Right atrium auricular region (tissue), 2 donors: ENCODE measurements around the gene VWA2. TPM values are rescaled to one million over a fixed set of nuclear protein-coding genes. Genes with fewer than 3 reads are reported as not detected.
A peak's percentile ranks its signal among the peaks of the same experiment; 100 is the strongest.

Experiments
- DNase-seq: peaks from one replicate; pipeline ENCODE4 v3.0.0-alpha.2; 2019; ENCODE audit warnings: low spot score
- H3K27ac ChIP-seq, 2 donors: fragments of 200-600 bp; sonication (generic); 1 replicate in 1 of 2; 2 replicates in 1 of 2; pipeline ENCODE4 v1.5.1; 2016 to 2019
- H3K27me3 ChIP-seq, 2 donors: fragments of 200-600 bp; sonication (generic); one replicate each; pipeline versions ENCODE4 v1.5.1 to v1.6.0; 2017 to 2019
- H3K36me3 ChIP-seq: fragments of 200-600 bp; sonication (generic); one replicate; pipeline ENCODE4 v1.5.1; 2016
- H3K4me1 ChIP-seq, 2 donors: fragments of 200-600 bp; sonication (generic); one replicate each; pipeline versions ENCODE4 v1.5.1 to v1.6.0; 2017 to 2019
- H3K4me3 ChIP-seq, 2 donors: fragments of 200-600 bp; sonication (generic); 1 replicate in 1 of 2; 2 replicates in 1 of 2; pipeline ENCODE4 v1.5.1; 2017 to 2019; ENCODE audit warnings: mild to moderate bottlenecking in 1 of 2, moderate library complexity in 1 of 2
- H3K9me3 ChIP-seq, 2 donors: fragments of 200-600 bp; sonication (generic); one replicate each; pipeline ENCODE4 v1.5.1; 2019
- CTCF ChIP-seq, 2 donors: fragments of 200-600 bp; sonication (generic); IDR thresholded peaks; one replicate each; pipeline ENCODE4 v1.5.1; 2019; ENCODE audit warnings: antibody characterized with exemption in 2 of 2
- total RNA-seq, 2 donors: library from RNA; depleted of rRNA; stranded (reverse); fragments of >200 nt; gene quantifications; one replicate each; pipeline ENCODE4 v1.1.0, GENCODE V29; 2016

VWA2 gene
- total RNA-seq, 2 donors from 2014 or later: not detected

- peak overlapping the region in 1 of 2 donors; percentile 12 for H3K27ac ChIP-seq
- no peak overlapping the region for H3K4me3 ChIP-seq
- no peaks in the 10 kb centered on the region for H3K27me3 ChIP-seq
- DNase-seq: no peak
- H3K9me3 ChIP-seq: no peaks in the 10 kb centered on the region
- no peaks in the 10 kb centered on the region for H3K36me3 ChIP-seq
- peaks cover 0 to 34% of the 10 kb centered on the region in 2 donors for H3K4me1 ChIP-seq
- TF ChIP-seq CTCF (IDR thresholded peaks at IDR 0.05): no peak
Measured at GRCh38 chr10:114260366-114260765, 21.3 kb downstream of the VWA2 start.

GRCh38 chr10:114261076-114261475, 22.0 kb downstream of the VWA2 start:
- Histone ChIP-seq H3K27ac (no peak overlapping the region), H3K9me3 (no peaks in the 10 kb centered on the region), H3K4me1 (peaks cover 0 to 40% of the 10 kb centered on the region in 2 donors), H3K27me3 (no peaks in the 10 kb centered on the region), H3K36me3 (no peaks in the 10 kb centered on the region), H3K4me3 (no peak overlapping the region)
- no peak for DNase-seq
- TF ChIP-seq CTCF (IDR thresholded peaks at IDR 0.05): no peak

DNA sequence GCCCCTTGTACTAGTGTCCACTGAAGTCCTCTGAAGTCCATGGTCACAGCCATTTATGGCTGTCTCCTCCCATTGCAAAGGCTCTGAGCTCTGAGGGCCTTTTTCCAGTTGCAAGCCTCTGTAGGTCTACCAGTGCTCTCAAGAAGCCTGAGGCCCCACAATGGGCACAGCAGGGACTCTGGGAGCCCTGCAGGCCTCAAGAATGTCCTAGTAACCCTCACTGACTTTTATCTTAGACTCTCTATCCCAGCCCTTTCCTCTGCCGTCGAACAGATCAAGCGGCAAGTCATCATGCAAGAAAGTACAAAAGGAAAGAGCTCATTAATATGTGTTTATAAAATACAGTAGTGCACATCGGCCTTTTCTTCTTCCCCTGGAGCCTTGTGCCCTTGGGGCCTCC, 23.4 kb downstream of the VWA2 start:
- no peak for DNase-seq
- peaks cover 0 to 44% of the 10 kb centered on the region in 2 donors for H3K4me1 ChIP-seq
- H3K4me3 ChIP-seq: no peak overlapping the region
- H3K27ac ChIP-seq: no peak overlapping the region
- H3K27me3 ChIP-seq: no peaks in the 10 kb centered on the region
- no peaks in the 10 kb centered on the region for H3K36me3 ChIP-seq
- no peak for TF ChIP-seq CTCF (IDR thresholded peaks at IDR 0.05)
- no peaks in the 10 kb centered on the region for H3K9me3 ChIP-seq

DNA sequence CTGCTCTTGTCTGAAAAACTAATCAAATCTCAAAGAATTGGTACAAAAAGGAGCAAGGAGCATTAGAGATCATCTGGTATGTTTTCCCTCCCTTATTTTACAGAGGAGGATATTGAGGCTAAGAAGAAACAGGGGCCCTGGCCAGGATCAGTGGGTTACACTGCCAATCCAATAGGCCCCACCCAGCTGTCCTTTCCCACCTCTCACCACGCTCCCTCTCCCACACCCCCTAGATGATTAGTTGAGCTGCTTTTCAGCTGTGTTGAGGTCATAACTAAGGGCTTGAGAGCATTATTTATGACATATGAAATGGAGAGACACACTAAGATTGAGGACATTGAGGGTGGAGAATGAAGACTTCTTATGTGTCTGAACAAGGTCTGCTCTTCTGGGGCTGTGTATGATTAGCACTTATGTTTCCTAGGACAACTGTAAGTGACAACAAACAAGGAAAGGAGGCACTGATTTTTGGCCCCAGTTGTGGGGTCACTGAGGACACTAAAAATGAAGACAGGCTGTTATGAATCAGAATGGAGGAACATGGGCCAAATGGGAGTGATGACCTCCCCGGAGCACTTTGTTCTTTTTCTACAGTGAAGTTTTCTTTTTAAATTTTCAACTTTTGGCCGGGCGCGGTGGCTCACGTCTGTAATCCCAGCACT, 26.5 kb downstream of the VWA2 start:
- Histone ChIP-seq H3K27me3 (no peaks in the 10 kb centered on the region), H3K36me3 (no peaks in the 10 kb centered on the region)
- no peak for TF ChIP-seq CTCF (IDR thresholded peaks at IDR 0.05)

DNA sequence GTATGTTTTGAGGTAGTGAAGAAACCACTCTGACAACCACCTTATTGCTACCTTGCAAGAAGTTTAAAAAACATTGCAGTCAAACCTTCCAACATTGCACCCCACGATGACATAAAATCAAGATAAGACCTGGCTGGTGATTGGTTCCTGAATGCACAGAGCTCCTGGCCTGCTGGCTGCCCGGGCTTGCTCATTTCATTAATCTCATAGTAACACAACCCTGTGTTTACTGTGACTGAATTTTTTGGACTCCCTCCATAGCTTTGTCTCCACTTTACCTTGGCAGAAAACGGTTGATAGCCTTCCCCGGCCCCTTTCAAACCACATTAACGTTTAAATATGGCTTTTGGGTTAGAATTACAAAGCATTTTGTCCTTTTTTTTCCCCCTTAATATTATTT, 27.5 kb downstream of the VWA2 start:
- Histone ChIP-seq H3K4me3 (no peak overlapping the region), H3K27me3 (no peaks in the 10 kb centered on the region), H3K36me3 (no peaks in the 10 kb centered on the region), H3K4me1 (peaks cover 0 to 38% of the 10 kb centered on the region in 2 donors), H3K9me3 (no peaks in the 10 kb centered on the region), H3K27ac (peak overlapping the region; percentile 72)
- DNase-seq: no peak
- TF ChIP-seq CTCF (IDR thresholded peaks at IDR 0.05): no peak

More for the DNA sequence above, 26.5 kb downstream of the VWA2 start:
- Histone ChIP-seq H3K27ac (peak overlapping the region; percentile 72), H3K4me3 (no peak overlapping the region), H3K9me3 (no peaks in the 10 kb centered on the region), H3K4me1 (peaks cover 0 to 38% of the 10 kb centered on the region in 2 donors)
- peak; percentile 68 for DNase-seq
